GM12878 (cell line): ENCODE data around the gene ASTL. TPM values are rescaled to one million over a fixed set of nuclear protein-coding genes. Genes with fewer than 3 reads are reported as not detected.

Experiments used
- ASH2L ChIP-seq: fragments of 300-600, 200-600 bp; sonication (generic); IDR thresholded peaks from 2 replicates; pipeline ENCODE4 v1.6.1; 2017; ENCODE audit warnings: low read depth, mild to moderate bottlenecking, borderline replicate concordance
- BCL3 ChIP-seq: IDR thresholded peaks from 2 replicates; pipeline ENCODE4 v1.6.1; 2011; ENCODE audit warnings: borderline replicate concordance, low read depth, mild to moderate bottlenecking, moderate library complexity, low read length; ENCODE audit not compliant: insufficient read depth, poor library complexity, severe bottlenecking
- BHLHE40 ChIP-seq, 2 experiments: fragments of 450-650 bp in 1 of 2; IDR thresholded peaks; 2 replicates each; pipeline ENCODE4 v1.6.1; 2011 to 2017; ENCODE audit warnings: low read depth in 2 of 2, borderline replicate concordance in 1 of 2, improper control_type of control experiment in 1 of 2, low read length in 1 of 2, mild to moderate bottlenecking in 1 of 2
- BRCA1 ChIP-seq: IDR thresholded peaks from 2 replicates; pipeline ENCODE4 v1.6.1; 2011; ENCODE audit warnings: low read depth, low read length, improper control_type of control experiment
- CEBPB ChIP-seq, 2 experiments: fragments of 150-350 bp in 1 of 2; IDR thresholded peaks; 2 replicates each; pipeline ENCODE4 v1.6.1; 2012 to 2014; ENCODE audit warnings: low read depth in 2 of 2, low read length in 2 of 2, borderline replicate concordance in 1 of 2, inconsistent platforms in 1 of 2
- CHD2 ChIP-seq: IDR thresholded peaks from 2 replicates; pipeline ENCODE4 v1.6.1; 2011; ENCODE audit warnings: low read depth, low read length, improper control_type of control experiment, borderline replicate concordance
- FOS ChIP-seq: IDR thresholded peaks from 3 replicates; pipeline ENCODE4 v1.6.1; 2011; ENCODE audit warnings: borderline replicate concordance; ENCODE audit not compliant: insufficient read length; ENCODE audit errors: extremely low read depth
- FOXK2 ChIP-seq: fragments of 450-650 bp; IDR thresholded peaks from 2 replicates; pipeline ENCODE4 v1.6.1; 2017; ENCODE audit warnings: mild to moderate bottlenecking, moderate library complexity
- GATAD2B ChIP-seq: fragments of 450-650 bp; conservative IDR thresholded peaks from 2 replicates; pipeline ENCODE4 v1.6.1; 2017; ENCODE audit warnings: low read depth, mild to moderate bottlenecking, moderate library complexity
- IKZF1 ChIP-seq: fragments of 450-650 bp; conservative IDR thresholded peaks from 2 replicates; pipeline ENCODE4 v1.6.1; 2017; ENCODE audit warnings: antibody characterized with exemption, mild to moderate bottlenecking
- MTA2 ChIP-seq: fragments of 450-650 bp; IDR thresholded peaks from 2 replicates; pipeline ENCODE4 v1.6.1; 2016; ENCODE audit warnings: low read depth, mild to moderate bottlenecking, moderate library complexity
- PKNOX1 ChIP-seq: fragments of 450-650 bp; IDR thresholded peaks from 2 replicates; pipeline ENCODE4 v1.6.1; 2016; ENCODE audit warnings: mild to moderate bottlenecking
- SKIL ChIP-seq: fragments of 450-650 bp; IDR thresholded peaks from 2 replicates; pipeline ENCODE4 v1.6.1; 2017; ENCODE audit warnings: mild to moderate bottlenecking, low read depth, inconsistent platforms; ENCODE audit not compliant: poor library complexity, severe bottlenecking
- SMC3 ChIP-seq: IDR thresholded peaks from 2 replicates; pipeline ENCODE4 v1.6.1; 2011; ENCODE audit warnings: low read length, improper control_type of control experiment, borderline replicate concordance
- YY1 ChIP-seq: IDR thresholded peaks from 2 replicates; pipeline ENCODE4 v1.6.1; 2011; ENCODE audit warnings: low read depth, mild to moderate bottlenecking, low read length
- polyA plus RNA-seq, 11 experiments: library from polyadenylated mRNA; depleted of rRNA in 4 of 11; unstranded in 6 of 11; stranded (reverse) in 5 of 11; fragments of >200 nt; fragmentation: Nextera tagmentation in 4 of 11; fragmentation: Illumina TruSeq in 1 of 11; extraction: Ambion mirVana in 4 of 11; extraction: Trizol in 1 of 11; gene quantifications; 1 replicate in 1 of 11; 2 replicates in 10 of 11; pipeline versions ENCODE4 v1.2.1 to v1.2.3, GENCODE V29; 2011 to 2016; ENCODE audit warnings: inconsistent platforms in 2 of 11, missing spikeins in 2 of 11, low read depth in 1 of 11
- total RNA-seq, 4 experiments: library from RNA; depleted of rRNA in 3 of 4; stranded (reverse); fragments of >200 nt in 3 of 4; fragmentation: Illumina TruSeq in 1 of 4; extraction: Trizol in 1 of 4; gene quantifications; 2 replicates each; pipeline versions ENCODE4 v1.2.1 to v1.2.3, GENCODE V29; 2013 to 2021

Gene ASTL
- total and polyA plus RNA-seq, 10 of the 15 experiments (the other 5 are each of a cell fraction or from before 2014, with no cell fraction given): 0.18 to 1.0 (median 0.38) TPM; not detected in 4

GRCh38 chr2:96164459-96165184 lies 26.3 kb upstream of the ASTL start (continued):
- TF ChIP-seq BCL3: peak; percentile 78
- peak; percentile 65; the same call in 1 of the 2 replicates for TF ChIP-seq CHD2
- no peak for TF ChIP-seq SMC3
- TF ChIP-seq PKNOX1: no peak
- no peak for TF ChIP-seq FOXK2
- TF ChIP-seq ASH2L: 0 out of 2 replicates have a peak, but pooled peaks have one; percentile 3
- peak; percentile 96 for TF ChIP-seq IKZF1
- TF ChIP-seq CEBPB (IDR thresholded peaks at IDR 0.05; ENCODE audit: borderline replicate concordance in 1 of 2, low read depth in 2 of 2, low read length in 2 of 2): no peak
- TF ChIP-seq GATAD2B: peak; percentile 86
- peak; percentile 33 for TF ChIP-seq SKIL
- peak; percentile 73 for TF ChIP-seq YY1
- peak; percentile 13 for TF ChIP-seq FOS
- peak; percentile 53; the same call in 1 of the 2 replicates for TF ChIP-seq MTA2
- peak in 1 of 2 experiments; percentile 78; a peak in 2 of 4 replicates for TF ChIP-seq BHLHE40 (IDR thresholded peaks at IDR 0.05; ENCODE audit: borderline replicate concordance in 1 of 2, low read depth in 2 of 2, low read length in 1 of 2)
- no peak for TF ChIP-seq BRCA1
